OCI-LY1 (cell line): ENCODE measurements around the gene PIP4K2B.

ENCODE experiments used
- CTCF ChIP-seq: fragments of 200-600 bp; sonication (generic), shearing (Covaris generic); IDR thresholded peaks from 2 replicates; pipeline ENCODE4 v1.5.1; 2017; ENCODE audit warnings: mild to moderate bottlenecking, antibody characterized with exemption, low read length, moderate library complexity, mixed read lengths
- EZH2 ChIP-seq: fragments of 200-600 bp; sonication (generic), shearing (Covaris generic); IDR thresholded peaks from 2 replicates; pipeline ENCODE4 v1.8.0; 2017; ENCODE audit warnings: borderline replicate concordance, mixed run types, mild to moderate bottlenecking, antibody characterized with exemption, low read length, moderate library complexity, mixed read lengths

GRCh38 chr17:38741921-38742410 lies 57.4 kb downstream of the PIP4K2B start:
- TF ChIP-seq CTCF (no peak), EZH2 (no peak)
